ENCODE results near the gene THAP4. TPM values are rescaled to one million over a fixed set of nuclear protein-coding genes. Genes with fewer than 3 reads are reported as not detected.

Gene THAP4
- total RNA-seq, 3 donors from 2014 or later, result 35.3 to 45.9 (median 38.1) TPM

- Histone ChIP-seq H3K9me3 (no peaks in the 10 kb centered on the region), H3K27ac (no peak overlapping the region), H3K4me1 (peaks cover 0 to 16% of the 10 kb centered on the region in 2 donors), H3K36me3 (no peaks in the 10 kb centered on the region), H3K4me3 (no peak overlapping the region), H3K27me3 (no peaks in the 10 kb centered on the region)
- TF ChIP-seq POLR2AphosphoS5 (IDR thresholded peaks at IDR 0.05) (no peak), POLR2A (IDR thresholded peaks at IDR 0.05) (no peak), CTCF (IDR thresholded peaks at IDR 0.05) (no peak)
- intact Hi-C loops (cut with DNase I; ENCODE audit: low total_unique reads), result no loop called here
- no peak for DNase-seq (ENCODE audit: low spot score in 2 of 2)
Measured at GRCh38 chr2:241545523-241546473, 91.2 kb downstream of the THAP4 start.

- Histone ChIP-seq H3K27ac (no peak overlapping the region), H3K9me3 (no peaks in the 10 kb centered on the region), H3K4me1 (peaks cover 4 to 21% of the 10 kb centered on the region in 2 donors), H3K27me3 (no peaks in the 10 kb centered on the region), H3K4me3 (no peak overlapping the region), H3K36me3 (no peaks in the 10 kb centered on the region)
- DNase-seq (ENCODE audit: low spot score in 2 of 2), result no peak
- TF ChIP-seq POLR2A (IDR thresholded peaks at IDR 0.05), result no peak
- intact Hi-C loops (cut with DNase I; ENCODE audit: low total_unique reads), result no loop called here
Measured at GRCh38 chr2:241545106-241545505, 91.9 kb downstream of the THAP4 start.

GRCh38 chr2:241542278-241542605, 94.7 kb downstream of the THAP4 start:
- intact Hi-C loops (cut with DNase I; ENCODE audit: low total_unique reads), result no loop called here

GRCh38 chr2:241541564-241542277, 95.2 kb downstream of the THAP4 start:
- Histone ChIP-seq H3K9me3 (no peaks in the 10 kb centered on the region), H3K4me3 (peak overlapping the region; percentile 37 to 69 (median 46)), H3K27me3 (no peaks in the 10 kb centered on the region), H3K36me3 (no peaks in the 10 kb centered on the region), H3K4me1 (peaks cover 4 to 17% of the 10 kb centered on the region in 2 donors), H3K27ac (no peak overlapping the region)
- DNase-seq (ENCODE audit: low spot score in 2 of 2), result no peak
- intact Hi-C loops (cut with DNase I; ENCODE audit: low total_unique reads), result no loop called here
- TF ChIP-seq CTCF (IDR thresholded peaks at IDR 0.05) (no peak), POLR2A (IDR thresholded peaks at IDR 0.05) (no peak), POLR2AphosphoS5 (IDR thresholded peaks at IDR 0.05) (no peak)

More at GRCh38 chr2:241542278-241542605, 94.7 kb downstream of the THAP4 start:
- peaks cover 4 to 22% of the 10 kb centered on the region in 2 donors for H3K4me1 ChIP-seq
- no peaks in the 10 kb centered on the region for H3K27me3 ChIP-seq
- no peak overlapping the region for H3K4me3 ChIP-seq
- H3K36me3 ChIP-seq, result no peaks in the 10 kb centered on the region
- TF ChIP-seq POLR2AphosphoS5 (IDR thresholded peaks at IDR 0.05), result no peak
- no peak for TF ChIP-seq POLR2A (IDR thresholded peaks at IDR 0.05)
- TF ChIP-seq CTCF (IDR thresholded peaks at IDR 0.05), result no peak
- no peak overlapping the region for H3K27ac ChIP-seq
- no peak for DNase-seq (ENCODE audit: low spot score in 2 of 2)
- no peaks in the 10 kb centered on the region for H3K9me3 ChIP-seq

- H3K36me3 ChIP-seq, result no peaks in the 10 kb centered on the region
- peak; percentile 46 to 72 for DNase-seq (ENCODE audit: low spot score in 2 of 2)
- no peak overlapping the region for H3K27ac ChIP-seq
- intact Hi-C loops (cut with DNase I; ENCODE audit: low total_unique reads), result no loop called here
- peak overlapping the region; percentile 37 to 69 (median 46) for H3K4me3 ChIP-seq
- no peaks in the 10 kb centered on the region for H3K27me3 ChIP-seq
- H3K9me3 ChIP-seq, result no peaks in the 10 kb centered on the region
- TF ChIP-seq POLR2A (IDR thresholded peaks at IDR 0.05), result no peak
- TF ChIP-seq POLR2AphosphoS5 (IDR thresholded peaks at IDR 0.05), result no peak
- peaks cover 4 to 15% of the 10 kb centered on the region in 2 donors for H3K4me1 ChIP-seq
Measured at GRCh38 chr2:241540771-241541561, 96.0 kb downstream of the THAP4 start.

All from breast epithelium (tissue), 4 donors.